Gastrocnemius medialis (tissue), 4 donors: ENCODE results near the gene CTDSPL.

ENCODE experiments used
- CTCF ChIP-seq, 5 experiments: fragments of 450-650 bp in 3 of 5; fragments of 200-600 bp in 2 of 5; sonication (generic) in 2 of 5; IDR thresholded peaks in 4 of 5; conservative IDR thresholded peaks in 1 of 5; 1 replicate in 4 of 5; 2 replicates in 1 of 5; pipeline ENCODE4 v1.5.1; 2016 to 2019; ENCODE audit warnings: antibody characterized with exemption in 5 of 5, mild to moderate bottlenecking in 3 of 5, moderate library complexity in 3 of 5
- POLR2A ChIP-seq, 2 donors: fragments of 450-650 bp; IDR thresholded peaks; one replicate each; pipeline ENCODE4 v1.6.1; 2017; ENCODE audit warnings: antibody characterized with exemption in 2 of 2, mild to moderate bottlenecking in 2 of 2, moderate library complexity in 2 of 2

GRCh38 chr3:37924453-37924852, 62.8 kb downstream of the CTDSPL start:
- TF ChIP-seq POLR2A (IDR thresholded peaks at IDR 0.05) (no peak), CTCF (IDR thresholded peaks at IDR 0.05 in 4 of 5, conservative IDR thresholded peaks at IDR 0.05 in 1 of 5) (no peak)
